GM18508 (cell line): ENCODE measurements around the gene EEF1AKMT3.

Experiments used
- ATAC-seq: cut with Tn5 transposase; IDR thresholded peaks from one replicate; pipeline ENCODE4 v1.9.1; 2021; ENCODE audit warnings: moderate number of reproducible peaks; ENCODE audit not compliant: insufficient read depth, unreplicated experiment

EEF1AKMT3 gene

DNA sequence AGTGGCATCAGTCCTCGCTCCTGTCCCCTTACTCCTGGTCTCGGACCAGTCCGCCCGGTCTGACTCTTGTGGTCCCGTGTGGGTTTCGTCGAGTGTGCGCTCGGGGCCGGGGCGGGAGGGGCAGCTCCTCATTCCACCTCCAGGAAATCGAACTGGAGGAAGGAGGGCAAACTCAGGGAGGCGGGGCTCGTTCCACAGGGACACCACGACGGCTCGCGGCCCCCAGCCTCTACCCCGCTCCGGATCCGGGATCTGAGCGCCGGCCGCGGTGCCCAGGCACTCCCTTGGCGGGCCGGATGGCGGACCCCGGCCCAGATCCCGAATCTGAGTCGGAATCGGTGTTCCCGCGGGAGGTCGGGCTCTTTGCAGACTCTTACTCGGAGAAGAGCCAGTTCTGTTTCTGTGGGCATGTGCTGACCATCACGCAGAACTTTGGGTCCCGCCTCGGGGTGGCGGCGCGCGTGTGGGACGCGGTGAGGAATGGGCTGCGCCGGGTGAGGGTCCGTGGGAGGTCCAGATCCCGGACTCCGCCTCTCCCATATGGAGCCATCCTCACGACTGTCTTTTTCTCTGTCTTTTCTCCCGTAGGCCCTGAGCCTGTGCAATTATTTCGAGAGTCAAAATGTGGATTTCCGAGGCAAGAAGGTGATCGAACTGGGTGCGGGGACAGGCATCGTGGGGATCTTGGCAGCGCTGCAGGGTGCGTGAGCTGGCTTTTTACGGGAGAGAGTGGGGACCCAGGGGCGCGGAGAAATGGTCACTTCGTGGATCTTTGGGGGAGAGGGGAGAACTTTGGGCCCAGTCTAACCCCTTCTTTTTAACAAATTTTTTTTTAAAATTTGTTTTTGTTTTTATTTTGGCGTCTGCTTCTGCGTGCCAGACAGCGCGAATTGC lies at the start of gene EEF1AKMT3:
EEF1AKMT3 (plus strand) TSS at position 186 of the 894 bp plus-strand sequence; CDS start at position 297, 111 bp downstream.
- no peak for ATAC-seq

DNA sequence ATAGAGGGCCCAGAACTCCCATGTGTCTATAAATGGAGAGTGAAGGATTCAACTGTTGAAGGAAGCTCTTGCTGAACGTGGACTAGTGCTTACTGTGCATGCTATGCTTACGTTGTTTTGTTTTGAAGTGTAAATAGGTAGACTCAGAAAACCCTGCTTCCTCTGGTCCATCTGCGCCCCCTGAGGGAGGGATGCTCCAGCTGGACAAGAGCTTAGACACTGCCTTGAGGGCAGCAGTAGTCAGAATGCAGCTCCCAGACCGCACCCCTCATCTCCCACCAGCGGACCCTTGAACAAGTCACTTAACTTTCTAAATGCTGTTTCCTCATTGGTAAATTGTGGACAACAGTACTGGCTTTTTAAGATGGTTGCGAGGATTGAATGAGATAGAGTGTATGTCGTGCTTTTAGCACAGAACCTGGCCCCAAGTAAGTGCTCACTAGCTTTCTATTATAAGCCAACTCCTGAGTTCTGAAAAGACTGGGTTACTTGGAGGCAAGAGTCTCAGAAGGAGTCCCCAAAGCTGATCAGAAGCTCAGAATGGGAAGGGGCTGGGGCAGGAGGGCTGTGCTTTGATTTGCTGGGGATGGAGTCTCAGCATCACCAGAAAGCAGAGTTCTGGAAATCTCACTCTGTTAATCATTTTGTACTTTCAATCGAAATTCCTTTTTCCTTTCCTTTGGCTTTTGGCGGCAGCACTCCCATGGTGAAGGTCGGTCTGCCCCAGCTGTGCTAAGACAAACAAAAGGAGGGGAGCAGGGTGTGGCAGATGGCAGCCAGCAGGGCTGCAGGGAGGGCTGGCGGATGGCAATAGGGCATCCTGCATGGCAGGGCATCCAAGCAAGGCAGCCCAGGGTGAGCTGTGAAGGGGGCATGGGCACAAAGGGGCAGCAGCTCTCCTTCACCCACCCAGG lies 49.4 kb upstream of the EEF1AKMT3 start:
- no peak for ATAC-seq

DNA sequence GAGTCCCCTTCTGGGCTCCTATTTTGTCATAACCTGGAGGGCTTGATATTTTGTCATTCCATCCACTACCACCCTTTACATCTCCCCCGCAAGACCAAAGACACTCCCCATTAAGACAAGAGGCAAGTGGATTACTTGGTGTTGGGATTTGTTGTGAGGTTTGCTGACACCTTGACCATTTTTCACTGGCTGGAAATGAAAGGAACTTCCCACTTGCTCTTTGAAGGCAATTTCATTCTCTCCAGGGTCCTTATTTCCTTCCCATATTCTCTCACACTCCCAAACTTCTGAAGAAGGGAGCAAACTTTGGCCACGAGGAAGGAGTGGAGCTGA lies 48.8 kb upstream of the EEF1AKMT3 start:
- no peak for ATAC-seq

DNA sequence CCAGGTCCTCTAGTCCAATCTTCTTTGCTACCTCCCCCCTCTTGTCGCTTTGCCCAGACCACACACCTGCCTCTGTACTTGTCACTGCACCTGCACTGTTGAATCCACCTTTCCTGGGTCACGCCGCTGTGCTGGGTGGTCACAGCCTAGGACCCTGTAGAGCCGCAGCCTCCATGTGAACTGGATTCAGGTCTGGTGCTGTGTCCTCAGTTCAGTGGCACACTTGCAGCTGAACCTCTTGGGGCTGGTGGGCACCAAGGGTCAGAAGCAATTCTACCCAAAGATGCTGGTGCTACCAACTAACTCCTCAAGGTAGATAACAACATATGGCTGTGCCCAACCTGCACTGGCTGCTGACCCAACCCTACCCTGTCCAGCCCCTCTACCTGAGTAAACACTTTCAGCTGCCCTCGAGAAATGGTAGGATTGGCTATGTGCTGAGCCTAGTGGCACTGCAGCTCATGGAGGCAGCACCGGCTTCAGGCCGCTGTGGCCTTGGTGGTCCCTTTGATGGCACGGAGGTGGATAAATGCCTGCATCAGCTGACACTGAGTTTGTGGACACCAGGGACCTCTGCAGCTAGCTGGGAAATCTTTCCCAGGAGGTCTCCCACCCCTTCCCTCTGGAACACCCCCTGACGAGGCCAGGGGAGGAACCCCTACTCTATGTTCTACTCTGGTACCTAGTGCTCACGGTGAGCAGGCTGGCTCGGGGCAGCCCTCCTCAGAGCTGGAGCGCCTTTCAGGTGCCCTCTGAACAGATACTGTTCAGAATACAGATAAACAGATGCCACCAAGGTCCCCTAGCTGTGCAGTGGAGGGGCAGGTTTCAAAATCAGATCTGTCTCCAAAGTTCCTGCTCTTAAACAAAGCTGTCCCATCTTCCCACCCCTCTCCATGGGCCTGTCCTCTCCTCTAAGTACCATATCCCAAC lies 48.1 kb upstream of the EEF1AKMT3 start:
- no peak for ATAC-seq

DNA sequence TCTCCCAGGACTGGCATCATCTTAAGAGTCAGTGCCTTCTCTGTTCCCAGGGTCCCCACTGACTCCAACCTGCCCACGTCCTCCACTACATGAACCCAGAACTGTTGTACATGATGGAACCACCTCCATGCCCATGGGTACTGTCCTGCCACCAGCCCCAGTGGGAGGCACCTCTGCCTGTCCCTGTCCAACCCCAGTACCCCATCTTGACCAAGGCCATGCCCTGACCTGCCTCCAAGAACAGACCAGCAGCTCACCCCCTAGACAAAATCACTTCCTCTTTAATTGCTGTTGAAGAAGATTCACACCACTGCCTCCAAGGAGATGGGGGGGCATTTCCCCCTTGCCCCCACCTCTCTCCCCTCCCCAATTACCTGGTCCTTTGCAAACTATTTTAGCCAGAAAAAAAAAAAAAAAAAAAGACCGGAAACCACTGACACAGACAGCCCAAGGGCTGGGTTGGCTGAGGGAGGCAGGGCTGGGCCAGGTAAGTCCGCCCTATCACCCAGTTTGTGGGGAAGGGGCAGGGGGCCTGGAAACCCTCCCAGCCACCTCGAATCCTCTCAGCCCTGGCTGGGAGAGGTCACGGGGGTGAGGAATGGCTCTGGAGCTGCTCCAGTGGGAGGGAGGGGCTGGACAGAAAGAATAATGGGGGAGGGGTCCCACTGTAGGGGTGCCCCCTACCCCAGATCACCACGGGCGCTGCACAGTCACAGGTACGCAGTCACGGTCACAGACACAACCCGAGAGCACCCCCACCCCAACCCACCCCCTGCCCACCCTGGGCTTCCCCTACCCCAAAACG lies 47.3 kb upstream of the EEF1AKMT3 start:
- no peak for ATAC-seq

DNA sequence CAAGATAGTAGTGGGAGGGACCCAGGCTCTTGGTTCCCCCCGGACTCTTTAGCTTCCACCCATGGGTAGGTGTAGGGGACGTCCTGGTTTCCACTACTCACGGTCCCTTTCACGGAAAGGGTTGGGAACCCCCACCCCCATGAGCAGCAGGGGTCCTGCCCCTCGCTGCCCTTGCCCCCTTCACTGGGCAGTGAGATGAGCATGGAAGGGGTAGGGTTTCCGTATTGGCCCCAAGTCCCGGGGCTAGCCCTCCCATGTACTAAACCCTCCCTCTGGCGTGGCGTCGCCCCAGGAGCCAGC lies 46.6 kb upstream of the EEF1AKMT3 start:
- no peak for ATAC-seq

DNA sequence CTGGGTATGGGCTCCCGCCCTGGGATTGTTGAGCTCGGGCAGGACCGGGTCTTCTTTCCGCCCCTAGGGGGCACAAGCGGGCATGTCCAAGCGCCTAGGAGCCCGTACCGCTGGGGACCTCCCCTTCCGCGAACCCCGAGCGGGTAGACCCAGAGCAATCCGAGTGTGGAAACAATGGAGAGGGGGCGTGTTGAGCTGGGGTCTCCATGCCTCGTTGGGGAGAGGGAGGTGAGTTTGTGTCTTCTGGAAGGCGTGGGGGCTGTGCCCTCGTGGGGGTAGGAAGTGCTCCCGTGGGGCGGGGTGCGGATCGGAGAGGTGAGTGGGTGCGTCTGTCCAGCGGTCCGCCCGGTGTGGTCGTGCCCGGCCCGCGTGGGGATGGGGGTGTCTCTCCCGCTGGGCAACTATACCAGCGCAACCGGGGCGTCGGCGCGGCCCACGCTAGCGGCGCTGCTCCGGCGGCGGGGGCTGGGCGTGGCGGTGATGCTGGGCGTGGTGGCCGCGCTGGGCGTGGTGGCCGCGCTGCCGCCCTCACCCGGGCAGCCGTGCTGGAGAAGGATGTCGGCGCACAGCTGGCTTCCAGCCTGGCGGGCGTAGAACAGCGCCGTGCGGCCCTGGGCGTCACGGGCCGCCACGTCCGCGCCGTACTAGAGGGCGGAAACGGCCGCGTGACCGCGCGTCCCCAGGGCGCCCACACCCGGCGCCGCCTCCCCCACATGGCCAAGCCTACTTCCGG lies 46.1 kb upstream of the EEF1AKMT3 start:
- ATAC-seq, result no peak

DNA sequence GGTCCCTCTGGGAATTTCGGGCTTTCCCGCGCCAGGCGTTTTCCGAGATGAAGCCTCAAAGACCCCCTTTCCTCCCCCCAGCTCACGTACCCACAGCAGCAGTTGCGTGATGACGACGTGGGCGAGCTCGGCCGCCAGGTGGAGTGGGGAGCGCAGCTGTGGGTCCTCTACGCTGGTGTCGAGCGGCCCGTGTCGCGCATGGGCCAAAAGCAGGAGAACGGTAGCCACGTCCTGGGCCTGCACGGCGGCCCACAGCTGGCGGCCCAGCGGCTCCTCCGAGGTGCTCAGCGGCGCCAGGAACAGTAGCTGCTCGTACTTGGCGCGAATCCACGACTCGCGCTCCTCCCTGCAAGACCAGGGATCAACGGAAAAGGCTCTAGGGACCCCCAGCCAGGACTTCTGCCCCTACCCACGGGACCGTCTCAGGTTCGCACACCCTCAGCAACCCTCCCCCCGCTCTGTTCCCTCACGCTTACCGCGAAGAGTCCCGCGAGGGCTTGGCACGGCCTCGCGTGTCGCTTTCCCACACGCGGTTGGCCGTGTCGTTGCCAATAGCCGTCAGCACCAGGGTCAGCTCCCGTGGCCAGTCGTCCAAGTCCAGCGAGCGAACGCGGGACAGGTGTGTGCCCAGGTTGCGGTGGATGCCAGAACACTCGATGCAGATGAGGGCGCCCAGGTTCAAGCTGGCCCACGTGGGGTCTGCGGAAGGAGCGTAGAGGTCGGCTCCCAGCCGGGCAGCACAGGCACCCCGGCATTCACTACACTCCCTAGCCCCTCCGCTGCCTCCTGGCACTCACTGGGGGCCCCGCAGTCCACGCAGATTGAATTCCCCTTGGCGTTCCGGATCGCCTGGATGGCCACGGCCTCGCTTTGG lies 45.3 kb upstream of the EEF1AKMT3 start:
- no peak for ATAC-seq

DNA sequence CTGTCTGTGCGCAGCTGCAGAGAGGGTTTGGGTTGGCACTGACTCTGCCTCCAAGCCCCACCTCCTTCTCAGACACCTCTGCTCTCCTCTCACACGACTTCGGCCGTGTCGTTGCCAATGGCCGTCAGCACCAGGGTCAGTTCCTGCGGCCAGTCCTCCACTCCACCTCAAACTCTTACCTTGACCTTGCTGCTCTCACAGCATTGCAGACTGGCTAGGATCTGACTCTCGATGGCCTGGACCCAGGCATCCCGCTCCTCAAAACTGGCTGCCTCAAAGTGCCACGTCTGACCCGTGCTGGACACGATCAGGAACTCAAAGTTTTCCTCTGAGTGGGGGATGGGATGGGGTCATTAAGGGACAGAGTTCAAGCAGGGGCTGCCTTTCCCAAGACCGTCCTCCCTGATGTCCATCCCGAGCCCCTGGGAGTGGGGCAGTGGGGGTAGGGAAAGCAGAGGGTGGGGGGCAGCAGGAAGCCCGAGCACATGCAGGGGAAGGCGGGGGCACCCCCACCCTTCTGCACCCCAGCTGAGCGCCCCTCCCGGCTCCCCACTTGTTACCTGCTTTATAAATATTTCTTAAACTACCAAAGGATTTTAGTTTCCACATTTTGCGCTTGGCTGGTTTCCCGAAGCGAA lies 44.5 kb upstream of the EEF1AKMT3 start:
- ATAC-seq, result no peak

DNA sequence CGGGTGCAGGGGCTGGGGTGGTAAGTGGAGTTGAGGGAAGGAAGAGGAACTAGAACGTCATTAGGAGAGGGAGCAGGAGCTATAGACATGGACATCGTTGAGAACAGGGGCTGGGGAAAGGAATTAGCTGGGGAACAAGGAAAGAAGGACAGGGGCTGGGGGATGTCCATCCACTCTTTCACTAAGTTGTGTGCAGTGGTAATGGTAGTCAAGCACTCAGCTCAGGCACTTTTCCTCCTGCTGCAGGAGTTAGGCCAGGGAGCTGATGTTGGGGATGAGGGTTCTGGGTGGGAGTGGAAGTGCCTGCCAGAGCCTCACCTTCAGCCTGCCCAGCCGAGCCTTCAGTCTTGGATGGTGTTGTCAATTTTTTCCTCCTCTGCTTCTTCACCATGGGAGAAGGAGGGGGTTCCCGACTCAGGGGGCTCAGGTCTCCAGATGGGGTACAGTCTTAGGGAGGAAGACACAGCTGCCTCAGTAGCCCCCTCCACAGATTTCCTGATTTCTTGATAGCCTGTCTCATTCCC lies 43.0 kb upstream of the EEF1AKMT3 start:
- no peak for ATAC-seq

DNA sequence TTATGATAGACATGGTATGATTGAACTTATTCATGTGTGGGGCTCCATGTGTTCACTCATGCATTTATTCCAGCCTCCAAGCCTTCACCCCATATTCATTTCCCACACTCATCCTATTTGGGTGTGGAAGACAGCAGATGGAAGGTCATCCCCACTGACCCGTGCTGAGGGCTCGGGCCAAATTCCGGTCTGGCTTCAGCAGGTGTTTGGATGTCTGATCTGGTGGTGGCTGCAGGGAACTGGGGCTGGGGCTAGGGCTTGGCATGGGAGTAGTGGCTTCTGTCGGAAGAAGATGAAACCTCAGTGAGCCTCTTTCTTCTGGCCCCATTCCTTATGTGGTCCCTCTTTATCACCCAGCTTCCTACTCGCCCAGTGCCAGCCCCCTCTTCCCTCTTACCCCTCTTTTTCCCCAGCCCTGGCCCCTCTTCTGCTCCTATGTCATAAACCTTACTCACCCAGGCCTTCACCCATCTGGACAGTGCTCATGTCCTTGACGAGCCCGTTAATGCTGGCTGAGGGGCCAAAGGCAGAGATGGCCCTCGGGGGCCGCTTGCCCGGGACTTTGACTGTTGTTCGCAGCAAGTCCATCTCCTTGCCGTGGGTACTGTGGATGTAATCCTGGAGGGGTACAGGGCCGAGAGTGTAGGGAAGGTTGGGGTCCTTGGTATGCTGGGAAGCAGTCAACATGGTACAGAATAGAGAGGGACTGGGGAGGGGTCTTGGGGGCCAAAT lies 41.9 kb upstream of the EEF1AKMT3 start:
- no peak for ATAC-seq

DNA sequence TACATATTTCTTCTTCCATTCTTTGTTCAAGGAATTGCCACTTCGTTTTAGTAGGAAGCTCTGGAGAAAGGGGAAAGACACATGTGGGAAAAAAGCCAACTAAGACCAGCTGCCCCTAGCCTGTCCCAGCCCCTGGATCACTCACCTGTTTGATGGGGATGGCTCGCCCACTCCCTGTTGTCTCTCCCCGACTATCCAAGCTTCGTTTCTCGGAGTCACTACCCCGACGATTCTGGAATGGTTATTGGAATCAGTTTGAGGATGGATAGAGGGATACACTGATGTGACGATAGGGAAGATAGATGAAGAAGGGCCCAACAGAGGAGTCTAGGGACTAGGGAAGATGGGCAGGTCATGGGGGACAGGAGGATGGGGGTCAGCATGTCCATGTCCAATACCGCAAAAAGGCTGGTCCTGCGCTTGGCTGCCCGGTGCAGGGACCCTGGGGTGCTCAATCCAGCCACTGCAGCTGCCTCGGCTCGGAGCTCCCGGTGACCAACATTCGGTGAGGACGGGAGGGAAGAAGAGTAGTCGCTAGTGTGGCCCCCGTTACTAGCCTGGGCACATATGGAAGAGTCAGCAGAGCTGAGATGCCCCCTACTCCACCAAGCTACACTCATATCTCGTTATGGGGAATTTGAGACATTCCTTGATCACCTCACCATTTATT lies 40.9 kb upstream of the EEF1AKMT3 start:
- ATAC-seq, result no peak

DNA sequence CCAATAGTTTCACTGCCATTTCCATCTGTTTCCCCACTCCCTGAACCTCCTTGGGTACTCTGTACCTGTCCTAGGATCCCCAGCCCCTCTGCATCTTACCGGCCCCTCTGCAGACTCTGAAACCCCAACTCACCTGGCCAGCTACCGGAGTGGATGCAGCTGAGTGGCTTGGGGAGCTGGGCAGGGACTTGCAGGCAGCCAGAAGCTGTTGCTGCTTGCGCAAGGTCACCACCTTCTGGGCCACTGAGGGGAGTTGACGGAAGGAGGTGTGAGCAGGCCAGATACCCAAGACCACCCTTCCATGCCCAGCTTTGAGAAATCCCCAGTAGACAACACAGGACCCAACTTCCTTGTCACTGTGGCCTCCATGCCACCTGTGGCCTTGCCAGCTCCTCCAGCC lies 40.1 kb upstream of the EEF1AKMT3 start:
- ATAC-seq, result no peak

DNA sequence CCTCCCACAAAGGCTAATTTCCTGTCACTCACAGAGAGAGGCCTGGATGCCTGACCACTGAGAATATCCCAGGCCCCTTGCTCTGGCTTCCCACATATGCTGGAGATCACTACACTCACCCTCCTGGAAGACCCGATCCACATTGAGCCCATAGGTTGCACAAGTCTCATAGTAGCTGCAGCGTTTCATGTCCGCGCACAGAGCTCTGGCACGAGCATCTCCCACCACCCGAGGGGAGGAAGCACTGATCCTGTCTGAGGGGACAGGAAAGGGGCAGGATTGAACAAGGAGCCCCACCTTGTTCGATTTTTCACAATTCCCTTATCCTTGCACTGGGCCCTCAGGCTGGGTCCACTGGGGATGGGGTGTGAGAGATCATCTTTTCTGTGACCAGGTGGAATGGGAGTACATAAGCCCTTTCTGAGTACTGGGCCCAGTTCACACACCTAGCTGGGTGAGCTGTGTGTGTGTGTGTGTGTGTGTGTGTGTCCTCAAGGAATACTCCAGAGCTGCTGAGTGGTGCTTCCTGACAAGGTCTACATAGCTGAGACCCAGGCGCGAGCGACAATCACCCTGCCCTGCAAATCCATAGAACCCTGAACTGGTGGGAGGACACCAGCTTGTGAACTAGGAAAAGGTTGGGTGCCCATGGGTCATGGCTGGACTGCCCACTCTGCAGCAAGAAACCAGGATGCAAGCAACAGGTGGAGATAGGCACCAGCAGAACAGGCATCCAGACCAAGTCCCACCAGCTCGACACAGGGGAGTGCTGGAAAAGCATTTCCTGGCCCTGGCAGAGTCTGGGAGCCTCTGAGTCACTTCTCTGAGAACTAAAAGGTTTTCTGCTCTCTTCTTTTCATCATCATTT lies 39.5 kb upstream of the EEF1AKMT3 start:
- no peak for ATAC-seq

DNA sequence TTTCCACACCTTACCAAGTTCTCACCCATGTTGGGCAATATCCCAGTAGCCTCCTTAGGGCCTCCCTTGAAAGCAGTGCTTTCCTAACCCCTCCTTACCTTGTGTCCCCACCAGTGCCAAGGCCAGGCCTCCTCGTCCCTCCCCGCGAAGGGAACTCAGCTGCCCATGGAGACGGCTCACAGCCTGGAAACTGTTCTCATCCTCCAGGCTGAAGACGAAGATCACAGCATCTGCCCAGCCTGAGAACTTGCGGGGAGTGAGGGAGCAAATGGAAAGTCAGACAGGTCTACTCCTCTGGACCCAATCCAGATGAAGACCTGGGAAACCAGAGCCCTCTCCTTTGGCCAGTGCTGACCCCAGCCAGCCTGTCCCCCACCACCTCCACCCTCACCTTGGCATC lies 38.5 kb upstream of the EEF1AKMT3 start:
- no peak for ATAC-seq
